Heart left ventricle (tissue), 16 donors: Measurements from ENCODE around the gene ERCC2. TPM values are rescaled to one million over a fixed set of nuclear protein-coding genes. Genes with fewer than 3 reads are reported as not detected.
A peak's percentile ranks its signal among the peaks of the same experiment; 100 is the strongest.

Source experiments
- ATAC-seq, 4 donors: fragments of 200-7000 bp; cut with Tn5 transposase; one replicate each; pipeline ENCODE4 v1.9.1; 2020 to 2022; ENCODE audit warnings: moderate library complexity in 4 of 4, mild to moderate bottlenecking in 3 of 4, moderate number of reproducible peaks in 1 of 4
- DNase-seq, 5 donors: peaks; one replicate each; pipeline ENCODE4 v3.0.0-alpha.2; 2020
- H3K27ac ChIP-seq, 12 donors: fragments of 200-600 bp; sonication (generic) in 4 of 12; one replicate each; pipeline versions ENCODE4 v1.5.0 to v1.8.0; 2016 to 2022; ENCODE audit warnings: mild to moderate bottlenecking in 2 of 12
- H3K27me3 ChIP-seq, 9 donors: fragments of 200-600 bp; sonication (generic) in 2 of 9; one replicate each; pipeline versions ENCODE4 v1.5.1 to v1.8.0; 2016 to 2022; ENCODE audit warnings: mild to moderate bottlenecking in 3 of 9
- H3K36me3 ChIP-seq, 9 donors: fragments of 200-600 bp; sonication (generic) in 2 of 9; one replicate each; pipeline versions ENCODE4 v1.5.0 to v1.8.0; 2018 to 2022; ENCODE audit warnings: mild to moderate bottlenecking in 2 of 9
- H3K4me1 ChIP-seq, 12 donors: fragments of 200-600 bp; sonication (generic) in 4 of 12; one replicate each; pipeline versions ENCODE4 v1.5.0 to v1.8.0; 2016 to 2022; ENCODE audit warnings: mild to moderate bottlenecking in 3 of 12
- H3K4me3 ChIP-seq, 12 donors: fragments of 200-600 bp; sonication (generic) in 4 of 12; one replicate each; pipeline versions ENCODE4 v1.5.0 to v1.8.0; 2017 to 2022; ENCODE audit warnings: mild to moderate bottlenecking in 9 of 12, moderate library complexity in 4 of 12
- H3K9me3 ChIP-seq, 12 donors: fragments of 200-600 bp; sonication (generic) in 4 of 12; one replicate each; pipeline versions ENCODE4 v1.5.0 to v1.8.0; 2016 to 2022; ENCODE audit warnings: mild to moderate bottlenecking in 1 of 12
- CTCF ChIP-seq, 12 donors: fragments of 200-600 bp; sonication (generic) in 4 of 12; IDR thresholded peaks; one replicate each; pipeline versions ENCODE4 v1.5.0 to v1.8.0; 2018 to 2022; ENCODE audit warnings: antibody characterized with exemption in 12 of 12, mild to moderate bottlenecking in 5 of 12
- POLR2A ChIP-seq, 2 donors: fragments of 450-650 bp; IDR thresholded peaks; one replicate each; pipeline ENCODE4 v1.6.1; 2017; ENCODE audit warnings: antibody characterized with exemption in 2 of 2, mild to moderate bottlenecking in 2 of 2, moderate library complexity in 2 of 2
- WGBS, 4 donors: extraction: QIAGEN DNeasy Blood & Tissue Kit in 2 of 4; methylation state at CpG; one replicate each; pipeline versions ENCODE4 v1.1.5 to v1.1.7; 2013 to 2018; 5-methylcytosine and 5-hydroxymethylcytosine counted together
- intact Hi-C, 10 donors: fragments of 100-400 bp; cut with DNase I; formaldehyde crosslinking; loops; one replicate each; pipeline versions ENCODE4 v1.11.1 to v1.14.2; 2022
- polyA plus RNA-seq, 2 donors: library from polyadenylated mRNA; stranded (reverse); fragments of 200-250 nt; gene quantifications; one replicate each; pipeline ENCODE4 v1.2.3, GENCODE V29; 2013
- total RNA-seq, 9 donors: library from RNA; depleted of rRNA in 2 of 9; stranded (reverse); fragments of >200 nt in 2 of 9; fragmentation: NEBNext Ultra II Directional in 3 of 9; extraction: Animal tissue kit (Norgen Biotek cat#: 25700) in 3 of 9; gene quantifications; one replicate each; pipeline versions ENCODE4 v1.1.0 to v1.2.4, GENCODE V29; 2016 to 2023
- donor health status: ischemic (EF 13 %, LVEDD 7.1; RV severe dilation, severe dysfunction).
- donor health status: healthy with polysubstance abuse.
- donor health status: DM: no; HTN: yes; CAD: no.
- donor health status: DM: no; HTN: no; CAD: no.
- donor health status: ischemic (EF 25% LVEDD 6.9; RV normal size, moderate dysfunction).
- donor health status: ischemic (EF 25% LVEDD 5.7; RV mildly dilated, moderate dysfunction).
- donor health status: healthy.
- donor health status: DM: yes; HTN: yes; CAD: no.
- donor health status: ischemic (EF 35%, LVEDD 5.7; RV mildly dilated, moderate dysfunction).
- donor health status: nonischemic (EF 11% LVEDD 7.7; RV severe dilation, severe dysfunction).
- donor health status: DM: yes; HTN: yes; CAD: no.
- donor health status: PGD.
- donor health status: ischemic (EF 29% LVEDD 5.4; RV normal size, mild dysfunction).
- donor health status: nonischemic (EF 23%, LVEDD 6.1; RV moderate dilation, normal function).

ERCC2 gene
- total and polyA plus RNA-seq, 11 donors = 5.8 to 24.1 (median 12.4) TPM

DNA sequence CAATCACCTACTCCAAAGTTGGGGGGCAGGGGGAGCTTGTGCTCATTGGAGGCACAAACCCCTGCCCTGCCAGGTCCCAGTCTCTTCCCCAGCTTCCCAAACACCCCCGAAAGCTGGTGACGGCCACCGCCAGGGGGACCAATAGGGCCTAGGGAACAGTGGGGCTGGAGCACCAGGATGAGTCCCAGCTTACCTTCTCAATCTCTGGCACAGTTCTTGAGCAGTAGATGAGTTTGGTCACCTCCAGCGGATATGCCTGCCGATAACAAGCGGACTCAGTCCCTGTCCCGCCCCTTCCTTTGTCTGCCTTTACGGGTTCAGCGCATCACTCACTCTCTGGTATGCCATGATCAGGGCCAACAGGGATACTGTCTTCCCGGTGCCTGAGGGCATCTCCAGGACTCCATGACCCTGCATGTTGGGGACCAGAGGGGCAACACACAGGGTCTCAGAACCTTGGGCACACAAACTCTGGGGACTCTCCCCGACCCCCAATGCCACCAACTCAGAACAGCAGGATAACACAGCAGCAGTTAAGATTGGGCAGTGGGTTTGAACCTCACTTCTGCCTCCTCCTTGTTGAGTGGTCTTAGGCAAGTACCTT is 1.5 kb downstream of the ERCC2 start:
- no peak for TF ChIP-seq POLR2A (IDR thresholded peaks at IDR 0.05)
- TF ChIP-seq CTCF (IDR thresholded peaks at IDR 0.05) = no peak

DNA sequence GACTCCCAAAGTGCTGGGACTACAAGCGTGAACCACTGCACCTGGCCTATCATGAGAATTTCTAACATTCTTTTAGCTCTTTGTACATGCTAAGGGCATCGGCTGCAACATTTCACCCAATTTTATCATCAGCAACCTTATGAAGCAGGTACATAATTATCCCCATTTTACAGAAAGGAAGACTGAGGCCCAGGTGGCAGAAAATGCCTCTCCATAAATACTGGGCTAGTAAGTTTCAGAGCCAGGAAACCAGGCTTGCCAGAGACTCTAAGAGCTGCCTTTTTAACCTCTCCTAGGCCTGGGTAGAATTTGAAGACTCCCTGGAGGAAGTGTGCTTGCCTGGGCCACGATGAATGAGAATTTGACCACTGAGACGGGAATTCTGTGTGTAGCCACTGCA is 2.2 kb downstream of the ERCC2 start:
- ATAC-seq (no peak), DNase-seq (no peak)
- H3K9me3 ChIP-seq = no peaks in the 10 kb centered on the region
- peaks cover 0 to 15% (median 6%) of the 10 kb centered on the region in 12 donors for H3K4me1 ChIP-seq
- intact Hi-C loops = no loop called here
- peaks cover 0 to 17% (median 7%) of the 10 kb centered on the region in 9 donors for H3K36me3 ChIP-seq
- WGBS, 4 donors = 92 to 96% (median 94%) methylated on average over 4 of the region's 4 CpGs
- TF ChIP-seq CTCF (IDR thresholded peaks at IDR 0.05) = no peak
- TF ChIP-seq POLR2A (IDR thresholded peaks at IDR 0.05) = no peak
- no peak overlapping the region for H3K27ac ChIP-seq
- no peaks in the 10 kb centered on the region for H3K27me3 ChIP-seq
- H3K4me3 ChIP-seq = no peak overlapping the region

More for the DNA sequence above, 1.5 kb downstream of the ERCC2 start:
- intact Hi-C loops = no loop called here
- Histone ChIP-seq H3K27me3 (no peaks in the 10 kb centered on the region), H3K4me3 (no peak overlapping the region), H3K27ac (no peak overlapping the region), H3K36me3 (peaks cover 0 to 15% (median 2%) of the 10 kb centered on the region in 9 donors), H3K4me1 (peaks cover 0 to 15% (median 6%) of the 10 kb centered on the region in 12 donors), H3K9me3 (no peaks in the 10 kb centered on the region)
- WGBS, 4 donors = 90 to 96% (median 91%) methylated on average over 8 to 11 of the region's 11 CpGs
- no peak for DNase-seq
- no peak for ATAC-seq

GRCh38 chr19:45364696-45365095 is 5.7 kb downstream of the ERCC2 start:
- no peak for DNase-seq
- peaks cover 0 to 28% (median 18%) of the 10 kb centered on the region in 9 donors for H3K36me3 ChIP-seq
- no peaks in the 10 kb centered on the region for H3K9me3 ChIP-seq
- WGBS, 4 donors = 91 to 93% (median 91%) methylated on average over 4 to 12 of the region's 12 CpGs
- H3K27me3 ChIP-seq = no peaks in the 10 kb centered on the region
- TF ChIP-seq POLR2A (IDR thresholded peaks at IDR 0.05) = no peak
- TF ChIP-seq CTCF (IDR thresholded peaks at IDR 0.05) = no peak
- ATAC-seq = no peak
- no peak overlapping the region for H3K4me3 ChIP-seq
- H3K4me1 ChIP-seq = peaks cover 0 to 7% (median 2%) of the 10 kb centered on the region in 12 donors
- no peak overlapping the region for H3K27ac ChIP-seq
- intact Hi-C loops = no loop called here

- DNase-seq (no peak), ATAC-seq (peak in 1 of 4 donors; percentile 6)
- Histone ChIP-seq H3K27ac (no peak overlapping the region), H3K36me3 (peaks cover 0 to 35% (median 19%) of the 10 kb centered on the region in 9 donors), H3K9me3 (no peaks in the 10 kb centered on the region), H3K27me3 (no peaks in the 10 kb centered on the region), H3K4me1 (peaks cover 0 to 1% (median 0%) of the 10 kb centered on the region in 12 donors), H3K4me3 (no peak overlapping the region)
- TF ChIP-seq POLR2A (IDR thresholded peaks at IDR 0.05) (no peak), CTCF (IDR thresholded peaks at IDR 0.05) (no peak)
- 91 to 95% (median 92%) methylated on average over 25 to 44 of the region's 44 CpGs for WGBS, 4 donors
- intact Hi-C loops = no loop called here
These were observed 6.4 kb downstream of the ERCC2 start for GRCh38 chr19:45363861-45364459.
